Stromal cell of bone marrow (primary cell): ENCODE measurements around the gene TBX4.
"Not testable (repeated sequence)": the region's sequence is repeated elsewhere in the genome, so short reads cannot be mapped to it uniquely, and the experiment has no call there.

Experiments
- DNase-seq: peaks from one replicate; pipeline ENCODE4 v3.0.0-alpha.2; 2012; ENCODE audit warnings: low read depth

TBX4 gene

DNA sequence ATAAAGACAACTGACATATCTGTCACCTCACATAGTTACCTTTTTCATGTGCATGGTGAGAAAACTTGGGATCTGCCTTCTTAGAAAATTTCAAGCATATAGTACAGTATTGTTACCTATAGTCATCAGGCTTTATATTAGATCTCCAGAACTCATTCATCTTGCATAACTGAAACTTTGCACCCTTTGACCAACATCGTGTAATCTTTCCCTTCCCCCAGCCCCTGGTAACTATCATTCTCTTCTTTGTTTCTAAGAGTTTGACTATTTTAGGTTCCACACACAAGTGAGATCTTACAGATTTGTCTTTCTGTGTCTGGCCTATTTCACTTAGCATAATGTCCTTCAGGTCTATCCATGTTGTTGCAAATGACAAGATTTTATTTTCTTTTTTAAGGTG, 22.9 kb upstream of the TBX4 start:
- DNase-seq: no peak

GRCh38 chr17:61429831-61430230, 22.4 kb upstream of the TBX4 start:
- DNase-seq: not testable (repeated sequence)

- no peak for DNase-seq
These were observed 20.5 kb upstream of the TBX4 start for GRCh38 chr17:61431594-61432311.

DNA sequence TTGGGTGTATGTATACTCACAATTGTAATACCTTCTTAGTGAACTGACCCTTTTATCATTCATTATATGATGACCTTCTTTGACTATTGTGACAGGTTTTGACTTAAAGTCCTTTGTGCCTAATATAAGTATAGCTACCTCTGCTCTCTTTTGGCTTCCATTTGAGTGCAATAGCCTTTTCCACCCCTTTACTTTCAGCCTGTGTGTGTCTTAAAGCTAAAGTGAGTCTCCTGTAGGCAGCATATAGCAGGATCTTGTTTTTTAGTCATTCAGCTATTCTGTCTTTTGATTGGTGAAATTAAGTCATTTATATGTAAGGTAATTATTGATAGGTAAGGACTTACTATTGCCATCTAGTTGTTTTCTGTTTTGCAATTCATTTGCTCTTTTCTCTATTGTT, 15.9 kb upstream of the TBX4 start:
- no peak for DNase-seq

- no peak for DNase-seq
These were observed 15.1 kb upstream of the TBX4 start for GRCh38 chr17:61436995-61437704.

DNA sequence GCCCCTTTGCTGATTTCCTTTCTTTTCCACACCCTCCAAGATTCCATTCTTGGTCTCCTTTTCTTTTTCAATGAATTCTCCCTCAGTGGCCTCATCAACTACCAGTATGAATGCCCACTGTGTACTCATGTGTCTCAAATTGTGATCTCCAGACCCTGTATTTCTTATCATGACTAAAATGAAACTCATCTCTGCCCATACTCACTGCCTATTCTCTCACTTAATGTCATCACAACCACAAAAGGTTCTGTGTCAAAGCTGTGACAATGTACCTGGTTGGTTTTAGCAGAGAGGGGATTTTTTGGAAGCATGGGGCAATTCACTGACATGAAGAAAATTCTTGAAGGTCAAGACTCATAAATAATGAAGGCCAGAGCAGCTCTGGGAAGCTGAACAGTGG, 11.5 kb upstream of the TBX4 start:
- no peak for DNase-seq

DNA sequence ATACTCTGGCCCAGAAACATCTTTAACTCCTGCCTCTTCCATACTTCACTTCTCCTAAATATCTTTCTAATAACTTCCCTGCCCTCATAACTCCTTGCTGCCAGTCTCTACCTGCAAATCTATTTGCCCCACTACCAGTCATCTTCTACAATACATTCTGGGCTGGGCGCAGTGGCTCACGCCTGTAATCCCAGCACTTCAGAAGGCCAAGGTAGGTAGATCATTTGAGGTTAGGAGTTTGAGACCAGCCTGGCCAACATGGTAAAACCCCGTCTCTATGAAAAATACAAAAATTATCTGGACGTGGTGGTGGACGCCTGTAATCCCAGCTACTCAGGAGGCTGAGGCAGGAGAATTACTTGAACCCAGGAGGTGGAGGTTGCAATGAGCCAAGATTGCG, 10.7 kb upstream of the TBX4 start:
- DNase-seq: not testable (repeated sequence)

DNA sequence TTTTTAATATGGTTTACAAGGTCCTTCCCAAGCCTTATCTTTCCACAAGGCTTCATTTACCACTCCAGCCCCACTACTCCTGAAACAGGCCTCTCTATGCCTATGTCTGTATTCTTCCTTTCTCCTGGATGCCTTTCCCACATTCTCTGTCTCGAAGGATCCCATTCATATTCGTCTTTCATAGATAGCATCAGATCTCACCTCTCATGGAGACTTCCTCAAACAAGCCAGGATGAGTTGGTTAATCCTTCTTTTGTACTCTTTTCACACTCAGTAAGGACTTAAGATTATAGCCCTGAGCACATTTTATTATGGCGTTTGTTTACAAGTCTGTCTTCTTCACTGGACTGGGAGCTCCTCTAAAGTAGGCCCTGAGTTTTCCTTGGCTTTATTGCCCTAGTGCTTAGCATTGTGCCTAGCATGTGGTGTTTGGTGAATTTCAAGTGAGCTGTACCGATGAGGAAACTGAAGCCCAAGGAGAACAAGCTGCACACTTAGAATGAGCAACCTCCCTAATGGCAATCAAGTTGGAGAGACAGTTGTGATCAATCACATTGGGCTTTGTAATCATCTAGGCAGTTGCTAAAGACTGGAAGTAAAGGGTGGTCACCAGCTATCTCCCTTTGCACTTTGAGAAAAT, 10.0 kb upstream of the TBX4 start:
- DNase-seq: no peak

DNA sequence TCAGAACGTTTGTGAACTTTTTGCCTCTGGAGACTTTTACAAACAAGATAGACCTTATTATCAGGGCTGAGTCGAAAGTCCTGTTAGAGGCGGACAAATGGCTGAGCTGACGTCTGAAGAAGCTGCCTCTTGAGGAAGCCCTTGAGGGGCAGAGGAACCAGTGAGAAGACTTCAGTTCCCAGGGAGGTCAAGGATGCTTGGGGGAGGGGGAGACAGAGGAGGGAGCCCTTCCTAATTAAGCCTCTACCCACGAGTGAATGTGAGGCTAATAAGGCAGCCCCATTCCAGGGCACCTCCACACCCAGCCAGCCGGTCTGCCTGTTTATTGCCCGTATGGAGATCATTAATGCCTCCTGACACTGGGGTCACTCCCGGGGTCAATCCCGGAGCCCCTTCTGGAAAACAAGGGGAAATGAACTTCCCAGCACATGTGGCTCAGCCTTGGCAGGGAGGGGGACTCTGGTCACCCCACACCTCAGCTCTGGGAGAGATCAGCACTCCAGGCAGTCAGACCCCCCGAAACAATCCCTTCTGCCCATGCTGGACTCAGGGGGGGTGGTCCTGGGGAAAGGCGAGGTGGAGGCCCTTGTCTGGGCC, 9.2 kb upstream of the TBX4 start:
- DNase-seq: no peak

DNA sequence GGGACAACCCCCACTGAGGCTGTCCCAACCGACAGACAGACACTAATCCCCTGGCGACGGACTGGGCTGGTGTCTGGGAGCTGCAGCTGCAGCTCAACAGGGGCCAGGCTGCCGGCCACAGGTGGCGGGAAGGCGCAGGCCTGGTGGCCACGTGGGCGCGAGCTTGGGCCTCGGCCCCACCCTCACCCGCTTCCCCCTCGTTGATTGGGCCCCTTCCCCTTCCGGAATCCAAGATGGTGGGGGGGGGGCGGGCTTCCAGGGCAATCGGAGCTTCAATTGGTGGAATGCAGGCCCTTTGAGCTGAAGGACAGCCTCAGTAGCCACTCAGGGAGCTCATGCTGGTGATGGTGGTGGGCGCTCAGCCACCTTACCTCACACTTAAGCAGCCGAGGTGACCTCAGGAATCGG, 8.7 kb upstream of the TBX4 start:
- no peak for DNase-seq

DNA sequence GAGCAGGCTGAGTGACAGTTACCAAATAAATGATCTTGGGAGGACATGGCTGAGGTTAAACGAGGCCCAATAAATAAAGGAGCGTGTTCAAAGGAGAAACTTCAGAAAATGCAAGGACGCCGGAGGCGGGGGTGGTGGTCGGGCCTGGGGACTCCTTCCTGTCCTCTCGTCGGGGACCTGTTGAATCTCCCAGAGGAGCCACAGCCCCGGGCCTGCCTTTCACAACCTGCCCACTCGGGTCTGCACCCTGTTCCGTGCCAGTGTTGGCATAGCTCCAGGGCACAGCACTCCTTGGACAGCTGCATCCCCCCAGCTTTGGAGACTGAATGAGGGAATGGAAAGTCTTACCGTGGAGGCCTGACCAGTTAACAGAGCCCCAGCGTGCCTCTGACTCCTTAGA, 8.1 kb upstream of the TBX4 start:
- no peak for DNase-seq

- no peak for DNase-seq
These were observed 7.4 kb upstream of the TBX4 start for GRCh38 chr17:61444831-61445230.

GRCh38 chr17:61447358-61447757, 4.9 kb upstream of the TBX4 start:
- DNase-seq: no peak

DNA sequence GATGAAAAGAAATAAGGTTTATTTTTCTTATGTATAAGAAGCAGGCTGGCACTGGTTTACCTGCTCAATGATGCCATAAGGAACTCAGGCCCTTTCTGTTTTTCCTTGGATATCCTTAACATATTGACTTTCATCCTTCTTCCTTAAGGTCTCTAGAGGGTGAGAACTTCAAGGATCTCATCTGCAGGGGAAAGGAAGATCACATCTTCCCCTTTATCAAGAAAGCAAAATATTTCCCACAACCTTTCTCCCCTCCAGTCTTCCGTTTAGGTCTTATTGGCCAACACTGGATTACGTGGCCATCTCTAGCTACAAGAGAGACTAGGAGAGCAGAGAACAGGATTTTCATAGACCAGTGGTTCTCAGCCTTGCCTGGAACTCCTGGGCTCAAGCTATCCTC, 4.2 kb upstream of the TBX4 start:
- no peak for DNase-seq

DNA sequence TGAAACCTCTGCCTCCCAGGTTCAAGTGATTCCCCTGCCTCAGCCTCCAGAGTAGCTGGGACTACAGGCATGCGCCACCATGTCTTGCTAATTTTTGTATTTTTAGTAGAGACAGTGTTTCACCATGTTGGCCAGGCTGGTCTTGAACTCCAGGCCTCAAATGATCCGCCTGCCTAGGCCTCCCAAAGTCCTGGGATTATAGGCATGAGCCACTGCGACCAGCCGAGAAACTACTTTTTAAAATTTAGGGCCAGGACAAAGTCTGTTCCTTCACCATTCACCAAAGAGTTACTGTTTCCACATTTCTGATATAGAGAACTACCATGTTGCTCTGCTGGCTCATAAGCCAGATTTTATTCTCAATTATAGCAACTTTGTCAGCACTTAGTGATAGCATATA, 3.1 kb upstream of the TBX4 start:
- DNase-seq: not testable (repeated sequence)

GRCh38 chr17:61449707-61450640, 2.2 kb upstream of the TBX4 start:
- no peak for DNase-seq

- no peak for DNase-seq
These were observed 1.3 kb upstream of the TBX4 start for GRCh38 chr17:61450641-61451537.

DNA sequence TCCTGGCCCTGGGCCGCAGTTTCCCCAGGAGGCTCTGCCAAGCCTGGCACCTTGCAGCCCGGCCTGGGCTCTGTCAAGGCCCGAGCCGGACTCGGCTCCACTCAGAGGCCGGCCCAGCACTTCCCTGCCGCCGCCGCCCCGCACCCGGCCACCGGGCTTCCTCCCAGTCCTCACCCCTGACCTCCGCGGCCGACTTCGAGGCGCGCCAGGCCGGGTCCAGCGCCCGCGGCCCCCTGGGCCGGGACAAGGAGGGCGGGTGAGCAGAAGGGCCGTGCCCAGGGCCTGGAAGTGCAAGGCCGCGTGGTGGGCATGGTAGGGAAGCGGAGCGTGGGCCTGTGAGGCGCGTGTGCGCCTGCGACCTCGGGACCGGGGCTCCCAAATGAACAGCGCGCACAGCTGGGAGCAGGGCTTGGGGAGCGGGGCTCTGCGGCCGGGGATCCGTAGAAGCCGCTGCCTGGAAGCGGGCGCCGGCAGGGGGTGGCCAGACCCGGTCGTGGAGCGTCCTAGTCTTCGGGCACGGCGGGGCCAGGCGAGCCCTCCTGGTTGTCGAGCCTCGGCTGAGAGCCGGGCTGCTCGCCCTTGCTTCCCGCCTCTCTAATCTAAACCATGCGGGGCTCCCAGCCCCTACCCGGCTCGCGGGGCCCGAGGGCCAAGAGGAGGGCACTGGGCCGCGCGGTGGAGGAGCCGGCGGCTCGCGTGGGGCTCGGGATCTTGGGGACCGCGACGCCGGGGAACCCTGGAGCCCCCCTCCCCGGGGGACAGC, 503 bp upstream of the TBX4 start:
- DNase-seq: no peak

GRCh38 chr17:61453566-61454380, 1.6 kb downstream of the TBX4 start:
- no peak for DNase-seq
